ENCODE data around the gene NR5A1. TPM values are rescaled to one million over a fixed set of nuclear protein-coding genes. Genes with fewer than 3 reads are reported as not detected.

Gene NR5A1
- total RNA-seq, 1 experiment from 2014 or later = 0.28 TPM

- DNase-seq (ENCODE audit: low spot score) = no peak
These were observed 8.0 kb downstream of the NR5A1 start for GRCh38 chr9:124499216-124499615.

DNA sequence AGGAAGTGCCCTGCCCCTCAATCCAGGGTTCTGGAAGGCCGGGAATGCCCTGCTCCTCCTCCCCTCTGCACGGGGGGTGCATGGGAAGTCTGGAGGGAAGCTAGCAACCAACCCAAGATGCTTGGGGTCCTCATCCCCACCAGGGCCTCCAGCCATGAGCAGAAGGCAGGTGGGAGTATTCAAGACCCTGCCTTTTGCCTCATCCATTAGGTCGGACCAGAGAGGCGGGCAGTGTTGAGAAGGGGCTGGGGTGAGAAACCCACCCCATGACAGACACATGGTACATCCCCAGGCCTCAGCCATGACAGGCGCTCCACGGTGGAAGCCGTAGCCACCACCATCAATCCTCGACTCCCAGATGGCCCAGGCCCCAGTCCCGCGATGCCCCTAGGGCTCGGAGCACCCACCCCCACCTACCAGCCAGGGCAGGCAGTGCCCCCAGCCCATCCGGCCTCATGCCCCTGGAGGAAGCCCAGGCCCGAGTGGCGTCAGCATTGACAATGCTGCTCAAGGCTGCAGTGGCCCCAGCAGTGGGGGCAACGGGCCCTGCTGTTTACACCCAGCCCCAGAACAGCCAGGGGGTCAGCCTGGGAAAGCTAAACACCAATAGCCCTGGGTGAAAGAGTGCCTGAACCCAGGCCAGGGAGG lies 8.6 kb downstream of the NR5A1 start:
- no peak for DNase-seq (ENCODE audit: low spot score)

DNA sequence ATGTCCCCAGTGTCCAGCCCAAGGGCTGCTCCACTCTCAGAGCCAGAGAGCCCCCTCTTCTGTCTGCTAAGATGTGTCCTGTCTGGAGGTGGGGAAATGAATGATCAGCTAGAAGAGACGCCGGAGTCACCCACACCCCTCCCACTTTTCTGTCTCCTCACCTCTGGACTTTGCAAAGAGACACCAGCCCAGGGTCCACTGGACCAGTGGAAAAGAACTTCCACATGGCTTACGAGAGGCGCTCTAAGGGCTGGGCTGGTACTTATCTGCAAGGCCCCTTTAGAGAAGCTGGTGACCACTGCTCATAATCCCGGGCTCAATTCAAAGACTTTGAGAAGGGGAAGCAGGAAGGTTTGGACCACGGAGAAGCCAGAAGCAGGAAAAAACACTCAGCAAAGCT lies 9.2 kb downstream of the NR5A1 start:
- no peak for DNase-seq (ENCODE audit: low spot score)

- no peak for DNase-seq (ENCODE audit: low spot score)
These were observed 9.8 kb downstream of the NR5A1 start for GRCh38 chr9:124497441-124497840.

GRCh38 chr9:124496463-124496862 lies 10.7 kb downstream of the NR5A1 start:
- DNase-seq (ENCODE audit: low spot score) = no peak

DNA sequence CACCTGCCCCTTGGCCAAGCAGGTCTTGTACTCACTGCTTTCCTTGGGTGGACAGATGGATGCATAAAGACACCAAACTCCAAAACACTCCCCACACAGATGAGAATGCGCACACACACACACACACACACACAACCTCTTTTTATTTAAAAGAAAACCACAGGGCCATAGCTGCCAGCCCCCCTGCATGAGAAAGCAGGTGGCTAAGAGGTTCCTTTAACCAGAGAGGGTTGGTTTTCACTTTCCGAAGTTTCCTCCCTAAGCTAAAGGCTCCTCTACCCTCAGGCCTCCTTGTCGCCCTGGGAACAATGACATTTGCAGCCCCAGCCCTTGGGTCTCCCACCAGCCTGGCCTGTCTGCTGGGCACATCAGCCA lies 11.1 kb downstream of the NR5A1 start:
- DNase-seq (ENCODE audit: low spot score) = no peak

DNA sequence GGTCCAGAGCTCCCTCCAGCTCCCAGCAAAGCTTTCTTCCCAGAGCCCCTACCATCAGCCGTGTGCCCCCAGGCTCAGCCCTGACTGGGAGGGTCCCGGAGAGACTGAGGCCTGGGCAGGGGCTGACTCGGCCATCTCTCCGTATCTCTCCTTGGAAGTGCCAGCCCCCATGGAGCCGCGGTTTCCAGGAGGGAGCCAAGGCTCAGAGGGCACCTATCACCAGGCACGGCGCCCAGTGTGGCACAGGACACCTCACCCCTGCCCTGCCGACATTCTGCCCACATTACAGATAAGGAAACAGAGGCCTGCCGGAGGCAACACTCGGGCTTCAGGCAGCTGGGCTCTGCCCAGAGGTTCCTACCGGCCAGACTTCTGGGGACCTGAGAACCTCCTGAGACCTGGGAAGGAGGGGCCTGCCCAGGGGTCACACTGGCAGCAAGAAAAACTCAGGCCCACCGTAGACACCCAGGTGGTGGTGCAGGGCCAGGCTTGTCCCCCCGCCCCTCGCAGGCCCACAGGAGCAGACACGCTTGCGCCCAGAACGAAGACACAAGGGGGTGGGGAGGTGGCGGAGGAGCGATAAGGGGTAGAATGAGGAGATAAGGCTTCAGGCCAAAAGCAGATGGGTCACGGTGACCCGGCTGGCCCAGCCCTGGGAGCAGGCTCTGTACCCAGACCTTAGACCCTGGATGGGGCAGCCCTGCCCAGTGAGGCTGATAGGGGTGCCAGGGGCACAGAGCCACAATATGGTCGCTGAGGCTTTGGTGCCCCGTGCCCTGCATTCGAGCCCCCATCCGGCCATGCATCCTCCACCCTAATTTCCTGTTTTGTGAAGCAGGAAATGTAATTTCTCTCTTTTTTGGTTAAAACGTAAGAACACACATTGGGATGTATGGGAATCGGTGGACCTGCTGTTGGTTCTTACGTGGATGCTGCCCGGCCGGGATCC lies 11.8 kb downstream of the NR5A1 start:
- DNase-seq (ENCODE audit: low spot score) = no peak

DNA sequence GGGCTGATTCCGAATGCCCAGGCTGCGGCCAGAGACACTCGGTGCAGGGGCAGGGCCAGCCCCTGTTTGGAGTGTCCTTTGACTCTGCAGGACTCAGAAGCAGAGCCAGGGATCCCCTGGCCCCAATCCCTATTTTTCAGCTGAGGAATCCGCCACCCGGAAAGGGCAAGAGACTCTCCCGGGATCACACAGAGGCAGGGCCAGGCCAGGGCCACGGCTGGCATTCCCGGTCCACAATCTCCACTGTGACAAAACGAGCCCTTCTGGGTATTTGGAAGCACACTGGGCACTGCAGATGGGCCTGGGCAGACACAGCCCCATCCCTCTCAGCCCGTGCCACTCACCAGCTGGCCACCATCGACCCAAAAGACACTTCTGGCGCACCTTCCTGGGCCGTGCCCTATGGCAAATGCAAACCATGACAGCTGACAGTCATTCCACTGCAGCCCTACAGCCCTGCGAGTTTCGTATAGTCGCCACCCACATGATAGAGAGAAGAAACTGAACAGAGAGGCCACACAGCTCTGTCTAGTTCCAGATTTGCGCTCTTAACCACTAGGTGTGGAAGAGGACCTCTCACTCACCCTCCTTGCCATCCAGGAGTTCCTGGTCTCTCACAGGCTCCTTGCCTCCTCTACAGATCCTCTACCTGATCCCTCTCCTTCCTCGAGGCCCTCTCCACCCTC lies 13.3 kb downstream of the NR5A1 start:
- no peak for DNase-seq (ENCODE audit: low spot score)

DNA sequence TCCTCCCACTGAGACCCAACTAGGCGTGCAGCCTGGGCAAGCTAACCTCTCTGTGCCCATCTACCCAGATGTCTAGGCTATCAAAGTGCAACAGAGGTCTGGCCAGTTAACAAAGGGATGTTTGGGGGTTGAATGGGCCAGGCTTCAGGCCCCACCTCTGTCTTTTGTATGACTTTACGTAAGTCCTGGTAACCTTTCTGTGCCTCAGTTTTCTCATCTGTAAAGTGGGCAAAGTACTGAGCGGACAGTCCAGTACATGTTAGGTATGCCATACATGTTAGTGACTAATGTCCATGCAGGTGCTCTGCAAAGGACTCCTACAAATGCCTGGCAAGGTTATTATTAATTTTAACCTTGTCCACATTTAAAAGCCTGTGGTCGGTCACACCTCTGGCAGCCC lies 14.0 kb downstream of the NR5A1 start:
- DNase-seq (ENCODE audit: low spot score) = no peak

GRCh38 chr9:124492818-124493217 lies 14.4 kb downstream of the NR5A1 start:
- DNase-seq (ENCODE audit: low spot score) = no peak

DNA sequence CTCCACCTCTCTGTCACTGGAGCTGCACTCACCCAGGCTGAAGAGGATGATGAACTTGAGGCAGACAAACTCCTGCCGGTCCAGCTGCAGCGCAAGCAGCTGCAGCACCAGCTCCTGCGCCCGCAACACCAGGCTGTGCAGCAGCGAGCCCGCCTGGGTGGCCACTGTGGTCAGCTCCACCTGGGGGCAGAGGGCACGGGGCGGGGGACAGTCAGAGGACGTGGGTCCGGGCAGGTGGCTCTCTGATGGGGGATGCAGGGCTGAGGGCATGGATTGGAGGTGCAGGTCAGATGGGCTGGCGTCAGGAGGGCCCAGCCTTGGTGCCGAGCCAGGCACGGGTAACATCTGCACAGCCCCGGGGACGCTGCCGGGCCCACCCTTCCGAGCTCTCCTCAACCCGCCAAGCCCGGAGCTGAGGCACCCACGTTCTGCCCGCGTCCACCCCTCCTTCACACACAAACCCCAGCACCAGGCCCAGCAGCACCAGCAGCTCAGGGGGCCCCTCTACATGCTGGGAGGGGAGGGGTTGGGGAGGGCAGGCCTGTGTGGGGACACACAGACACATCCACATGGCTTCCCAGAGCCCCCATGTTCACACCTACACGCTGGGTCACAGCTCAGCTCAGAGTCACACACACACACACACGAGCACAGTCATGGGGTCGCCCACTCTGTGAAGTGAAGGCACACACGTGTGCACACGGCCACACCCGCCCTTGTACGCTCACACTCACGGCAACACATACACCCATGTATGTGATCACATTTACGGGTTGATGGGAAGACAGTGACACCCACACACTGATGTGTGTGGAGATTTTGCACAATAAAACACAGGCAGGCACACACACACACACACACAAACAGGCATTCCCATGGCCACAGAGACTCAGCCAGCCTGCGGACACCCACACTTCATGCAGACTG lies 15.9 kb downstream of the NR5A1 start:
- DNase-seq (ENCODE audit: low spot score) = no peak

DNA sequence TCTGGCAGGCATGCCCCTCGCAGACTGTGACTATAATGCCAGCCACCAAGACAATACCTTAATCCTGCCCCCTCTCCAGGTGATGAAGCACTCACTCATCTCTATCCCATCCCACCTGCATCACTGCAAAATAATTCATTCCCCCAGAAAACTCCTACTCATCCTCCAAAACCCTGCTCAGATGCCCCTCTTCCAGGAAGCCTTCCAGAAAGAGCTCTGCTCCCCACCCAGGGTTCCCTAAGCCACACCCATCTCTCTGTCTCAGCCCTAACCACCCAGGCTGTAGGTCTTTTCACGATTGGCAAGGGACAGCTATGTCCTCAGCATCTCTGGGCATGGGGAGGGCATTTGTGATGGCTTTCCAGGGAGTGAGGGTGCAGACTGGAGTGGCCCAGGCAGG lies 17.2 kb downstream of the NR5A1 start:
- DNase-seq (ENCODE audit: low spot score) = no peak

GRCh38 chr9:124489222-124489621 lies 18.0 kb downstream of the NR5A1 start:
- no peak for DNase-seq (ENCODE audit: low spot score)

DNA sequence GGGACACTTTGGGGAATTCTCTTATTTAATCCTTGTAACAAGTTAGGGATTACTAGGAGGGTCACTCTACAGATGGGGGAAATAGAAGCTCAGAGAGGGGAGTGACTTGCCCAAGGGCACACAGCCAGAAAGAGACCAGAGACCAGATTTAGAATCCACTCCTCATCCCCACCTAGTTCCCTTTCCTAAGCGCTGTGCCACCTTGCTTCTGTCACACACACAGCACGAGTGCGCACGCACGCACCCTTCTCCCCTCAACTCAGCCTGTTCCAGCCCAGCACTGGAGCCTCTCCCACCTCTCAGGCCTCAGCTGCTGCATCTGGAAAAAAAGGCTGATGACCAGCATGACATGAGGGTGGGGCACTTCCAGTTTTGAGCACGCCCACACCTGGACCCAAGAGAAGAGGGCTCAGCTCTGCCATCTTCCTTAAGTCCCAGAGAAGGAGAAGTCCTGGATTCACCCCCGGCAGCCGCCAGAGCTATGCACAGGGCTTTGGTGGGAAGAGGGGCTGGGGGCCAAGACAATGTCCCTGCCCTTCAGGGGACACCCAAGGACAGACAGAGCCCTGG lies 18.5 kb downstream of the NR5A1 start:
- no peak for DNase-seq (ENCODE audit: low spot score)

DNA sequence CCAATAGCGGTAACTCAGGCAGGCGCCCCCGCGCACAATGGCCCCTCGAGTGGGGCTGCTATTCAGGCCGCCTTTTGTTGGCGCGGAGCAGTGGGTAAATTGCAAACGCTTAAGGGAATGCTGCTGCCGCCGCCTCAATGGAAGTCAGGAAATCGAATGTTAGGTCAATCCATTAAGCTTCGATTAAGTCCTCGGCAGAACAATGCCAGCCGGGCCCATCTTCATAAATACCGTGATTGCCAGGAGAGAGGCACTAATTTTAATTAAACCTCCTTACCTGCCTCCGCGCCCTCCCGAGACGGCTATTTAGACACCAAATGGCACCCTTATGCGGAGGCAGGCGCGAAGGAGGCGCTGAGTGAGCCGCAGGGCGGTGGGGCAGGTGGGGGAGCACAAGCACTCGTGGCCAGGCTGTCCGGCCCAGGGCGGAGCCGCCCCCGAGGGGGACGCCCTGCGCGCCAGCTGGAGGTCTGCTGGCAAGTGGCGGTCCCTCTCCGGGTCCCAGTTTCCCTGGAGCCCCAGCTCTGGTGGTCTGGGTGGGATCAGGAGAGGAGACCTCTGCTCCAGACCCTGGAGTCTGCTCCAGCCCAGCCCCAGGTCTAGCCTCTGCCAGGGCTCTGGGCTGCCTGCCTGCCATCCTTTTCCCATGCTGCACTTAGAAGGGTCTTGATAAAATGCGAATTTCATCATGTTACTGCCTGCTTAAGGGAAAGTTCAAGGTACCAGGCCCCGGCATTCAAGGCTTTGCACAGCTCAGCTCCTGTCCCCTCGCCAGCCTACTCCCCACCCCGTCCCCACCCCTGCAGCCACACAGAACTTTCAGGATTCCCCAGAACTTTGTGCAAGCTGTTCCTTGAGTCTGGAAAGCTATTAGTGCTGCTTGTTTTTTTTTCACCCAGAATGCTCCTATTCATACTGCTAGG lies 19.7 kb downstream of the NR5A1 start:
- DNase-seq (ENCODE audit: low spot score) = no peak

GRCh38 chr9:124486778-124487259 lies 20.4 kb downstream of the NR5A1 start:
- no peak for DNase-seq (ENCODE audit: low spot score)

GRCh38 chr9:124485936-124486335 lies 21.3 kb downstream of the NR5A1 start:
- DNase-seq (ENCODE audit: low spot score) = no peak

DNA sequence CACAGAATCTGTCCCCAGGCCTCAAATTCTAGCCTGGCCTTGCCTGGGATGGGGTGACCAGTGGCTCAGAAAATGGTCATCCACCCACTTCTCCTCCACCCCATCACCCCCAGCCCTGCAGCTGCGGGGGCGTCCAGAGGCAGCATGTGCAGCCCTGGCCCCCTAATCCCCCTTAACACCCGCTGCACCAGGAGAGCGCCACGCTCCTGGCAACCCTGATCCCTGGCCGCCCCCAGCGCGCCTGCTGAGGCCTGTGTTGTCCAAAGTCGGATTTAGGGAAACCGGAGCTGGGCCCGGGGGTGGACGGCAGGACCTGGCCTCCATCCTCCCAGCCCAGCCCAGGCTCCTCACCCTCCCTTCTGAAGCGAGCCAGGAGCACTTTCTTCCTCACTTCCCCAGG lies 22.0 kb downstream of the NR5A1 start:
- no peak for DNase-seq (ENCODE audit: low spot score)

DNA sequence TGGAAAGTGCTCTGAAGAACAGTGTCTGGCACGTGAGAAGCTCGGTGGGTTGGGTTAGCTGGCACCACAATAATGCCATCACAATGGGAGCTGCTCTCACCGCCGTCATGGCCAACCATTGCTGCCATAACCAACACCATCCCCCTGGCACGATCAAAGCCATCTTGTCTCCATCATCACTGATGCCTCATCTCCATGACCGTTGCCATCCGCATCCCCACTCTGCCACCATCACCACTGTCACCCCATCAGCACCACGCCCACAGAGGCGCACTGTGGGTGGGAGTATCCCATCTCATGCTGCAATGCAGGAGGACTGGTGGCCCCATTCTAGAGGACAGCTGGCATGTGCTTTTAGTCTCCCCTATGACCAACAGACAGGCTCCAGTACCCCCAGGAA lies 23.7 kb downstream of the NR5A1 start:
- DNase-seq (ENCODE audit: low spot score) = no peak

Data from HT-29 (cell line).